ENCODE data around the gene CLEC4D.
"Not testable (repeated sequence)": the region's sequence is repeated elsewhere in the genome, so short reads cannot be mapped to it uniquely, and the experiment has no call there.

Gene CLEC4D

DNA sequence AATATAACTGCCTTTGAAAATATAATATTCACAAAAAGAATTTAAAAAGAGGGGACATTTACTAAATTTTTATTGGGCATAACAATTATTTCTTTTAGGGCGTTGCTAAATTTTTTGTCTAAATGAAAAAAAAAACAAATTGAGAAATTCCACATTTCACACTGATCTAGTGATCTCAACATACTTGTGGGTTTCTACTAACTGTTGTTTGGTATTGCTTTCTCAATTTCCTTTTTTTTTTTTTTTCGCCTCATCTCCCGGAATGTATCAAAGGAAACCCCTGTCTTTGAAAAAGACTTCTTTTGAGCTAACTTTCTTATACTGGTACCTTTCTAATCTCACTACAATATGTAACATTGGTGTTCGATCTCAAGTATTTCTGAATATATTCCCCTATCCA, at the start of gene CLEC4D:
CLEC4D (plus strand) TSS at position 248 of the 400 bp plus-strand sequence. CDS start 230 bp downstream, outside the sequence.
- no peak for DNase-seq

DNA sequence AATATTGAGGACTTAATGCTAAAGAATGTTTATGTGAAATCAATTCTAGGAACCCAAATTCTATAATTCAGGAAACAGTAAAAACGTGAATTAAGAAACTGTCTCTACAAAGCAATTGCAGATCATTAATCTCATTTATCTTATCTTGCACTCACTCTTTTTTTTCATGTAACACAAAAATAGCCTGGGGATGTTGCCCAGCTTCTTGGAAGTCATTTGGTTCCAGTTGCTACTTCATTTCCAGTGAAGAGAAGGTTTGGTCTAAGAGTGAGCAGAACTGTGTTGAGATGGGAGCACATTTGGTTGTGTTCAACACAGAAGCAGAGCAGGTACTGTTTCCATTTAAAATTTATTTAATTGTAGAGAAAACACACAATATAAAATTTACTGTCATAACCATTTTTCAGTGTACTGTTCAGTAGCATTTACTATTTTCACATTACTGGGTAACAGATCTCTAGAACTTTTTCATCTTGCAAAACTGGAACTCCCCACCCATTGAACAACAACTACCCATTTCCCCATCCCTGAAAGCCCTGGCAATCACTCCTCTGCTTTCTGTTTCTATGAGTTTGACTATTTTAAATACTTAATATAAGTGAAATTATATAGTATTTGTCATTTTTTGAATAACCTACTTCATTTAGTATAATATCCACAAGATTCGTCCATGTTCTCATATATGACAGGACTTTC, 47.9 kb upstream of the CLEC4D start:
- DNase-seq = no peak

DNA sequence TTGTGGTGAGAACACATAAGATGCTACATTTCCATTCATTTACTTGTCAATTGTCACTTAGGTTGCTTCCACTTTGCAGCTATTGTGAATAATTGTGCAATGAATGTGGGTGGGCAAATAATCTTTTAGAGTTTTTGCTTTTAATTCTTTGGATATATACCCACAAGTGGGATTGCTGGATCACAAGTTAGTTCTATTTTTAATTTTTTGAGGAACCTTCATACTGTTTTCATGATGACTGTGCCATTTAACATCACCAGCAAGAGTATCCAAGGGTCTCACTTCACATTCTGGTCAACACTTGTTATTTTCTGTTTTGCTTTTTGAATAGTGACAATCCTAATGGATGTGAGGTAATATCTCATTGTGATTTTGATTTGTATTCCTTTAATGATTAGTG, 47.1 kb upstream of the CLEC4D start:
- no peak for DNase-seq

DNA sequence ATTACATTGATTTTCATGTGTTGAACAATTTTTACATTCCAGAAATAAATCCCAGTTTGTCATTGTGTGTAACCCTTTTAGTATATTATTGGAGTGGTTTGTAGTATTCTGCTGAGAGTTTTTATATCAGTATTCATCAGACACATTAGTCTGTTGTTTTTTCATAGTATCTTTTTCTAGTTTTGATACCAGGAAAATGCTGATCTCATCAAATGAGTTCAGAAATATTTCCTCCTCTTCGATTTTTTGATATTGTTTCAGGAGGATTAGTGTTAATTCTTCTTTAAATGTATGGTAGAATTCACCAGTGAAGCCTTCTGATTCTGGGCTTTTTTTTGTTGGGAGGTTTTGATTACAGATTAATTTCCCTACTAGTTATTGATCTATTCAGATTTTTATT, 42.2 kb upstream of the CLEC4D start:
- no peak for DNase-seq

DNA sequence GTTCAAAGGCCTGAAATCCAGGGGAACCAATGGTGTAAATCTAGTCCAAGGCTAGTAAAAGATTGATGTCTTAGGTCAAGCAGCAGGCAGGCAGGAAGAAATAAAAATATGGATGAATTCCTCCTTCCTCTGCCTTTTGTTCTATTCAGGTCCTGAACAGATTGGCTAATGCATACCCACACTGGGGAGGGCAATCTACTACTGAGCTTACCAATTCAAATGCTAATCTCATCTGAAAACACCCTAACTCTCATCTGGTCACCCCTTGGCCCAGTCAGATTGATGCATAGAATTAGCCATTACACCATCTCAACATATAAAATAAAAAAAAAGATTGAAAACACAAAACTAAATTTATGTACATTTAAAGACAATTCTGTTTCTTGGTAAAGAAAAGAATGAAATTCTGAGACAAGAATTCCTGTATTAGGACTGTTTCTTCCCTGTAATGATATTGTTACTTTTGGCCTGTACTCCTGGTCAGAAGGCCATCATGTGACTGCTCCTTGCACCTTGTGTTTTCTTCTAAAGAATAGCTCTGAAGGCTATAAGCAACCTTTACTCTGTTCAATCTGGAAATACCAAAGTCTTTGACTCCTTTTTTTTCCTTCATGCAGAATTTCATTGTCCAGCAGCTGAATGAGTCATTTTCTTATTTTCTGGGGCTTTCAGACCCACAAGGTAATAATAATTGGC, 37.6 kb upstream of the CLEC4D start:
- no peak for DNase-seq

DNA sequence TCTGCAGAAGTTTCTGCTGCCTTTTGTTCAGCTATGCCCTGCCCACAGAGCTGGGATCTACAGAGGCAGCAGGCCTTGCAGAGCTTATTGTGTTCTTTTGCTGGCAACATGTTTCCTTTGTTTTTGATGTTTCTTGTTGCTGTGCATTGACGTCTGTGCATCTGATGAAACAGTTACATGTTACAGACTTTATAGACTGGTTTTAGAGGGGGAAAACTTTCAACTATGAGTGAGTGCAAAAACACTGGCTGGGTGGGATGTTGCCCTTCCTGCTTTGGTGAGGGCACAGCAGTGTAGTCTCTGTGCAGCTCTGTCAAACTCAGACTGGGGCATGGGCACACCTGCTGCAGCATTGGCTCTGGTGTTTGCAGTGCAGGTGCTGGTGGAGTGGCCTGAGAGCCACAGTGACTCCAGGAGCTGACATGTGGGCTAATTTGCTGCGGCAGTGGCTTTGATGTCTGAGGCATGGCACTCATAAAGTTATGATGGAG, 30.7 kb upstream of the CLEC4D start:
- DNase-seq = no peak

DNA sequence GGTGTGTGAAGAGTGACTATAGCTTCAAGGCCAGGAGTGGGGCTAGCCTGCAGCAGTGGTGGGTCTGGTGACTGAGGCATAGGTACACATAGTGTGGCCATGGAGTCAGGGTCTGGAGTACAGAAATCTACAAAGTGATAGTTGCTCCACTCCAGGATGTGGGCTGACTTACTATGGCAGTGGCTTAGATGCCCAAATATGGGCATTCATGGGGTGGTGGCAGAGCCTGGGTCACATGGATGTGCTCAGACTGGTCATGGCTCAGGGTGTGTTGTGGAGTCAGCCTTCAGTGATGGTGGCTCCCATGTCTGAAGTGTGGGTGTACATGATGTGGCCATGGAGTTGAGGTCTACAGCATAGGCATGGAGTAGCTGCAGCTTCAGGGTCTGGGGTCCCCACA, 30.2 kb upstream of the CLEC4D start:
- DNase-seq = no peak

DNA sequence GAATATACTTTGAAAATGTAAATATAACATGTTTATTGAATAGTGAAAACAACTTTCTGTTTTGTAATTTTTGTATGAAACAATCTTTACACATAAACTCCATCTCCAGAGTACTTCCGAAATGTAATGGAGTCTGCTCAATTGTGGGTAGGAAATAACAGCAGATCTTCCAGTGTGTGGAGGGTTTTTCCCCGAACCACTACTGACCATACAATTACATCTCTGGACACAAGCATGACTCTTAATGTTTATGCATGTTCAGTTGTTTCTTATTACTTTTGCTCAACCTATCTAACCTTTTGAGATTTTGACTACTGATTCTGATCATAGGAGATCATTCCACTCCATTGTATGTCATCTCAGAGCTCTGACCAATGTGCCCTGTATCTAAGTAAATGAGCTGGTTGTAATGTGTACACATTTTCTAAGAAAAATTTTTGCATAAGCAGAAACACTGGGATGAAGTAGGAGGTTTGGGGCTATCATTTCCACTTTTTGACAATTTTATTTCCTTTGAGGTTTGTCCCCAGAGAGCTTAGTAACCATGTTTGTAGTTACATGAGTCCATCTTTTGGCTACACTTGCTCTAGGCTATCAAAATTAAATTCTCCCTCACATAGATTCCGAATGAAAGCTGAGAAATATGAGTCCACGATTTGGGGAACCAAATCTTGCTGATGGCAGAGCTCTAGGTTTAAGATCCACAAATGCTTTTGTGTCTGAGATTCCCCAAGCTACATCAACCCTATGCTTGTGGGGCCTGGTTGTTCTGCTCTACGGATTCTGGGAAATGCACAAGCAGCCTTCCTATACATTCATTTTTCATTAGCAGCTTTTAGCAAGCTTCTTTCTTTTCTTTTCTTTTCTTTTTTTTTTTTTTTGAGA, 21.4 kb upstream of the CLEC4D start:
- DNase-seq = no peak

DNA sequence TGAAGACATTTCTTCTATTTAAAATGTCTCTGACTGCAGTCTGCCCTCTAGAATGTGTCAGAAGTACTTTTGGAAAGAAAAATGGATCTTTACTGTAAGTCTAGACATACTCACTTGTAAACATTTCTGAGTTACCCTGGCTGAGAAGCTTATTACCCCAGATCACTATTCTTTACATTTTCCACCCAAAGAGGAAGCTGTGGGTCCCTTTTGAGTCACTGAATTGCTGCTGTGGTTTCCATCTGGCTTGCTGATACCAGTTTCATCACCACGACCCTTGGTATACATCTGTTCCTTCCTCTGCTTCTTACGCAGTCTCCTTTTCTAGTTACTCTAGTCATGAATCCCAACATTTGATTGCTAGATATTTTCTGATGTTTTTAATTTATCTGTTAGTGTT, 20.2 kb upstream of the CLEC4D start:
- DNase-seq = peak; percentile 65

DNA sequence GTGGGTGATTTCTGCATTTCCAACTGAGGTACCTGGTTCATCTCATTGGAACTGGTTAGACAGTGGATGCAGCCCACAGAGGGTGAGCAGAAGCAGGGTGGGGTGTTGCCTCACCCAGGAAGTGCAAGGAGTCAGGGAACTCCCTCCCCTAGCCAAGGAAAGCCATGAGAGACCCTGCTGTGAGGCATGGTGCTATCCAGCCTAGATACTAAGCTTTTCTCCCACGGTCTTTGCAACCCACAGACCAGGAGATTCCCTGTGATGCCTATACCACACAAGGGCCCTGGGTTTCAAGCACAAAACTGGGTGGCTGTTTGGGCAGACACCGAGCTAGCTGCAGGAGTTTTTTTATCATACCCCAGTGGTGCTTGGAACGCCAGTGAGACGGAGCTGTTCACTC, 17.6 kb upstream of the CLEC4D start:
- DNase-seq = not testable (repeated sequence)

DNA sequence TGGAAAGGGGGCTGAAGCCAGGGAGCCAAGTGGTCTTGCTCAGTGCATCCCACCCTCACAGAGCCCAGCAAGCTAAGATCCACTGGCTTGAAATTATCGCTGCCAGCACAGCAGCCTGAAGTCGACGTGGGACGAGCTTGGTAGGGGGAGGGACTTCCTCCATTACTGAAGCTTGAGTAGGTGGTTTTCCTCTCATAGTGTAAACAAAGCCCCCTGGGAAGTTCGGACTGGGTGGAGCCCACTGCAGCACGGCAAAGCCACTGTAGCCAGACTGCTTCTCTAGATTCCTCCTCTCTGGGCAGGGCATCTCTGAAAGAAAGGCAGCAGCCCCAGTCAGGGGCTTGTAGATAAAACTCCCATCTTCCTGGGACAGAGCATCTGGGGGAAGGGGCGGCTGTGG, 17.2 kb upstream of the CLEC4D start:
- DNase-seq = not testable (repeated sequence)

DNA sequence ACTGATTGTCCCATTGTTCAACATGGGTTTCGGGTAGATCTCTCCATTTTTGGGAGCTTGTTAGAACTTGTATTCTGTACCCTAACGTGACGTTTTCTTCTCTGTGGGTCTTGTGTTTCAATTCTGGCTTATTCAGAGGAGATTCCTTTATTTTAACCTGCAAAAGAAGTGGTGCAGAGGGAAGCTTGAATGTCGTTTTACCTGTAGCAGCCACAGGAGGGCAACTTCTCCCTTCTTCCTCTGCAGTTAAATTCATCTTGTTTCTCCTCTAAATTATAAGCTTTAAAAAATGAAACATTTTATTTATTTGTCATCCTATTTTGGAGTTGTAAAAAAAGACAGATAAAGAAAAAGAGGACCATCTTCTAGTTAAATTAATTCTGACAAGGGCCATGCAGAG, 13.7 kb upstream of the CLEC4D start:
- DNase-seq = no peak

DNA sequence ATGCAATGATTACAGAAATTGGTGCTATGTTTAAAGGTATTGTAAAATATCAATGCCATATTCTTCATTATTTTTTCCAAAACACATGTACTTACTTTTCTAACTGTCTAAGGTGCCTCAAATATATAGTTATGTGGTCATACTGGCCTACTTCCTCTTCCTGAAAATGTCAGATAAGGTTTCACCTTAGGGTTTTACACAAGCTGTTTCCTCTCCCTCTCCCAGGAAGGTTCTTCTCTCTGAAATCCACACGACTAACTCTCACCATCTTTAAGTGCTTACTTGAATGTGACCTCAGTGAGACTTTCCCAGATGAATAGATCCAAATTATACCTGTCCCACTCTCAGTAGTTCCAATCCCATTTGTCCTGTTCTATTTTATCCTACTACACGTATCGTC, 11.6 kb upstream of the CLEC4D start:
- no peak for DNase-seq

DNA sequence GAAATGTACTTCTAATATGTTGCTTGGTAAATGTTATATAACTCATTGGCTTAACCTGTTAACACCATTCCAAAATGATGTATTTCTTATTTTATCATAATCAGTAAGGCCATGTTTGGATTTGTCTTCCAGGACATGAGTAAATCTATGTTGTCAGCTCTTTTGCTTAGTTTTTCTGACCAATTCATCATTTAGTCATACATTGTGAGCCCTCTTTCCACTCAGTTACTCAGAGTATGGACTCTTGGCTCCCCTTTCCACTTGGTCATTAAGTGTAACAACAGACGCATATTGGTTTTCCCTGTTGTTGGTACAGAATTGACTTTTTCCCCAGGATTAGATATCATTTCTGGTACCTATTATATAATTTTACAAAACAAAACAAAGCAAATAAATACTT, 9.0 kb upstream of the CLEC4D start:
- DNase-seq = no peak

DNA sequence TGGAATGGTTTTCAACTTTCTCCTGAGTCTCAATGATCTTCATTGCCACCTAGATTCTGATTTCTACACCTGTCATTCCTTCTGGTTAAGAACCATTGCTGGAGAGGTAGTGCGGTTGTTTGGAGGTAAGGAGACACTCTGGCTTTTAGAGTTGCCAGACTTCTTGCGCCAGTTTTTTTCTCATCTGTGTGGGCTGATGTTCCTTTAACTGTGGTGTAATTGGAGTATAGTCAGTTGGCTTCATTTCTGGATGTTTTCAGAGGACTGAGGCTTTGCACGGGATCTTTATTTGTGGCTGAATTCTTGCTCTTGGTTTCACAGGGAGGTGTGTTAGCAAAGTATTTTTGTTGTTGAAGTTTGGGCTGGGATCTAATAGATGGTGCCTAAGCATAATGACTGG, 5.7 kb upstream of the CLEC4D start:
- no peak for DNase-seq

DNA sequence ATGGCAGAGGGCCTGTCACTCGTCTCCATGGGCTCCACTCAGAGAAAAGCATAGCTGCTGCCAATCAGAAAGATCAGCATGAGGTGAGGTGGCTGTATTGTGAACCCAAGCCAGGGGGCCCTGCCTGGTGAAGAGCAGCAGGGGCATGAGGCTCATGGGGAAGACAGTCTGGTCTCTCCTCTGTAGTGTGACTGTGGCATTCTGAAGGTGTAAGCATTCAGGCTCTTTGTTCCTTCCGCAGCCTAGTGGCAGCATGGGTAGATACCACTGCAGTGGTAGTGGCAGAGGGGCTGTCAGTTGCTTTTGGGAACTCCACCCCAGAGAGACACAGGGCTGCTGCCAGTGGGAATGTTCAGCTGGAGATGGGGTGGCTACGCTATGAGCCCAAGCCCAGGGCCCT, 5.1 kb upstream of the CLEC4D start:
- DNase-seq = no peak

DNA sequence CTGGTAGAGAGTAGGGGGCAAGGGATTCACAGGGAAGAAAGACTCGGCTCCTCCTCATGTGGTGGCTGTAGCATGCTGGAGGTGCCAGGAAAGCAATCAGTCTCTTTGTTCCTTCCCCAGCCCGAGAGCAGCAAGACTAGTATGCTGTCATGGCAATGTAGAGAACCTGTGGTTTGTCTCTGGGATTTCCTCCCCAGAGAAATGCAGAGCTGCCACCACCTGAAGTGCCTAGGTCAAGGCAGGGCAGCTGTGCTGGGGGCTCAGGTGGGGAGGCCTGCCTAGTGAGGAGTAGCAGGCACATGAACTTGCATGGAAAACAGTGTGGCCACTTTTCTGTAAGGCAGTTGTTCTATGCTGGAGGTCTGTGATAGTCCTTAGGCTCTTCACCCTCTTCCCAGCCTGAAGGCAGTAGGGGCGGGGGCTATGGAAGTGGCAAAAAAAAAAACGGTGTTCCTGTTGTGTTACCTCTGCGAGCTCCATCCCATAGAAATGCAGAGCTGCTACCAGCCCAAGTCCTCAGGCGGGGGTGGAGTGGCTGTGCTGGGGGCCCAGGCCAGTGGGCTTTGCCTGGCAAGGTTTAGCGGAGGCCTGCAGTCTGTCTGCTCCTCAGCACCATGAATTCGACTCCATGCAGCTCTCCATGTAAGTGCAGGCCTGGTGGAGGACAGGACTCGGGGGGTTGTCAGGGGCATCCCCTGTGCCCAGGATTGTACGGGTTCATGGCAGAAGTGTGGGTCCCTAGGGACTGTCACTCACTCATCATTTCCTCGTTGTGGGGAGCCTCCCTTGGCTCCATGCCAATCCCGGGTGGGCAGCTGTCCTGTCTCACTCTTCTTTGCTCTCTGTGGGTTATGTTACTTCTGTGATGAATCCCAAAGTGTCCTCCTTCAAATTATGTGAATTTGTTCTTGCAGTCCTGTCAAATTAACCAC, 4.1 kb upstream of the CLEC4D start:
- DNase-seq = no peak

DNA sequence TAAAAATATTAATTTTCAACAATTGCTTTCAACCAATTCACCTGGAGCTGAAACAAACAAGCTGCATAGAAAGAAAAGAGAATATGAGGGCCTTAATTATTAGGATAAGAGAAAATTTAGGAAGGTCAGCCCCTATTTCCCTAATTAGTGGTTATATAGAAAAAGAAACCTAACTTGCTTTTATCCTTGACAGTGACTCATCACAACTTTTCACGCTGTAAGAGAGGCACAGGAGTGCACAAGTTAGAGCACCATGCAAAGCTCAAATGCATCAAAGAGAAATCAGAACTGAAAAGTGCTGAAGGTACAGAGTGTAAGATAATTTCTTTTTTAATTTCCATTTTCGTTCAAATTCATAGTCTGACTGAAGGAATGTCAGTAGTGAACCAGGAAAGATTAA, 4.7 kb downstream of the CLEC4D start:
- no peak for DNase-seq

DNA sequence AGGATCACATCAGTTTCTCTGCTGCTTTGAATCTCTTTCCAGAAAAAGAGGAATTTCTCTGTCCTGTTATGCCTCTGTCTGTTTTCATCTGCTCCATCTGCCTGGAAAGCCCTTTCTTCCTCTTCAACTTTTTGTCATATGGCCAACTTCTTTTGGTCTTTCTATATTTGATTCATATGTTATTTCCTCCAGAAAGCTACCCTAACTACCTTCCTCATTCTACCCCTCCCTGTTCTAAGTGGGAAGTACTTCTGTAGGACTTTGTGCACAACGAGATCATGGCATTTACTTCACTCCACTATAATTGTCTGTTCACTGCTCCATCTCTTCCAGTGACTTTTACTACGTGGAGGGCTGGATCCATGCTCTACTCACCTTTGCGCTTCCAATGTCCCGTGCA, 5.9 kb downstream of the CLEC4D start:
- no peak for DNase-seq

DNA sequence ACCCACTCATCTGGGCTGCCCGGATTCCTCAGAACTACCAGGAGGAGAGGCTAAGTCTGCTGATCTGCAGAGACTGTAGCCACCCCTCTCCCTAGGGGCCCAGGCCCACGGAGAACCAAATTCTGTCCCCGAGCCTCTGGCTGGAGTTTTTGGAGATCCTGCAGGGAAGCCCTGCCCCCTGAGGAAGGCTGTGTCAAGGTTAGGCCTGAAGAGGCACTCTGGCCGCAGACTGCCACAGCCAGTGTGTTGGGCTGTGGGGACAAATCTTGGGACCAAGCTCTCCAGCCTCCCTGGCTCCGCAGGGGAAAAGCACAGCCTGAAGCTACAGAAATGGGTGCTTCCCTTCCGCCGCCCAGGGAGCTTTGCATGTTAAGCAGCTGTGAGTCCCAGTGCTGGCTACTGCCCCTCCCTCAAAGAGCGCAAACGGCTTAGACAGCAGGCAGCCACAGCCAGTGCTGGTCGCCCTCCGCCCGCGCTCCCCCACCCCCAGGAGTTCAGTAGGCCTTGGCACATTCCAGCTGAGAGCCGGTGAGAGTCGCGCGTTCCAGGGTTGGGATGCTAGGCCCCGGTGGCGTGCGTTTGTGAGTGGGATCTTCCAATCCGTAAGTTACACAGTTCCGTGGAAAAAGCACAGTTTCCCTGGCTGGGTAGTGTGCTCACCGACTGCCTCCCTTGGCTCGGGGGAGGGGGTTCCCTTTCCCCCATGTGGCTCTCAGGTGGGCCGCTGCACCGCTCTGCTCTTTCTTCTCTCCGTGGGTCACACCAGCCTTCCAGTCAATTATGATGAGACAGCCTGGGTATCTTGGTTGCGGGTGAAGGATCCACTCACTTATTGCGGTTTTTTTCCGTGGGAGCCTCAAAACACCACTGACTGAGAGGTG, 14.2 kb downstream of the CLEC4D start:
- DNase-seq = no peak

DNA sequence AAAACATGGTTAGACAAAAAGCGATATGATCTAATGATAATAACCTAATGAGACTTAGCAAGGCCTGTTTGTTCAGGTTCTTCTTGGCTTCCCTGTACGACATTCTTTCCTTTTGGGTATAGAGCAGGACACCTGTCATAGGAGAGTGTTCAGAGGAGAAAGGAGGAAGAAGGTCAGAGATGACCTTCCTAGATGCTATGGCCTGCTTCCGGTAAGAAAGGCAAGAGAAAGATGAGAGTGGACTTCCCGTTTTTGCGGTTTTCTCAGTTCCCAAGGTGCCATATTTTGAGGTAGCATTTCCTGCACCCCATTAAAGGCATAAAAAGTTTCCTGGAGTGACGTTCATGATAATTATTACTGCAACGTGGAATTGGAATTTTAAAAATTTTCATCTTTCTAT, 18.7 kb downstream of the CLEC4D start:
- no peak for DNase-seq

Data from stimulated activated CD4-positive, alpha-beta T cell treated with anti-CD3 and anti-CD28 coated beads, Interleukin-15, amount 100 ng/mL, for 24 hours (primary cell).